ENCODE results near the gene XIAP.
"Not testable (repeated sequence)": the region's sequence is repeated elsewhere in the genome, so short reads cannot be mapped to it uniquely, and the experiment has no call there.

The XIAP gene

DNA sequence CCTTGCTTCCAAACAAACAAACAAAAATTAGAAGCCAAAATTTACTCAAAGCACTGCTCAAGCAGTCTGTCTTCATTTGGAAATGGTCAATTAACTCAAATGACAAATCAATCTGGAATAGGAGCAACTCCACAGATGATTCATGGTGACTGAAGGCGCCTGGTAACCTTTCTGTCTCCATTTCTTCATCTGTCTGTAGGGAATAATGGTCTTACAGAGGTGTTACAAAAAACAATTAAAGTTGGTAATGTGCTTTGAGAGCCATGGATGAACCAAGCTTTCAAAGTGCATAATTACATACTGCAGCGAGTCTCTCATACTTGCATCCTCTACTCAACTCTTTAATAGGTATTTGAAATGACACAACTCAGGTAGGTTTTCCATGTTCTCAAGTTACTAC is 63.4 kb downstream of the XIAP start:
- Histone ChIP-seq H3K9me3 (ENCODE audit: insufficient read depth, low read length) (no peaks in the 10 kb centered on the region), H3K79me2 (ENCODE audit: insufficient read depth, low read length) (no peaks in the 10 kb centered on the region)

DNA sequence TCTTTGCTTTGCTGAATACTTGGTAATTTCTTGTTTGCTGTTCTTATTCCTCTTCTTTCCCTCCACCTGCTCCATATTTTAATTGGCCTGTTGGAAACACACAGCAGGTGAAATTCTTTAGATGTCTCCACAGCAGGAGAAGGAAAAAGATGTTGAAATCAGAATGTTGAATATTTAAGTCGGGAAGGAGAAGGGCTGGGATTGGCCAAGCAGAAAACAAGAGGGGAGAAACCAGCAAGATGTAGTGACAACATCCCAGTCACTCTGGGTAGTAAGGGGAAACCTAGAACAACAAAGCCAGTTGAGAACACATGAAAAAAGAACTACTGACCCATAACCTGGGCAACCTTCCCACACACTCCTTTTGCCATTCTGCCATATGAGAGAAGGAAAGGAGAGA is 64.3 kb downstream of the XIAP start:
- Histone ChIP-seq H3K4me2 (ENCODE audit: low read depth, low read length, poor library complexity, severe bottlenecking) (no peak overlapping the region), H3K27me3 (ENCODE audit: low read length) (no peaks in the 10 kb centered on the region), H3K27ac (ENCODE audit: low read depth, low read length) (no peak overlapping the region), H3F3A (ENCODE audit: insufficient read depth) (no peaks in the 10 kb centered on the region), H3K9me2 (replicated peaks; ENCODE audit: insufficient read depth, low read length) (no peaks in the 10 kb centered on the region), H2AFZ (ENCODE audit: low read depth, low read length, severe bottlenecking) (no peak overlapping the region), H3K36me3 (ENCODE audit: low read length) (no peaks in the 10 kb centered on the region), H3K9ac (ENCODE audit: low read length) (no peak overlapping the region), H3K4me3 (ENCODE audit: insufficient read depth, low read length, poor library complexity, severe bottlenecking) (no peak overlapping the region), H4K20me1 (ENCODE audit: low read depth, low read length) (no peaks in the 10 kb centered on the region), H3K9me3 (ENCODE audit: insufficient read depth, low read length) (no peaks in the 10 kb centered on the region), H3K79me2 (ENCODE audit: insufficient read depth, low read length) (no peaks in the 10 kb centered on the region)
- no peak for TF ChIP-seq EZH2phosphoT487 (conservative IDR thresholded peaks at IDR 0.05; ENCODE audit: low read length)
- TF ChIP-seq, protein P1, sequence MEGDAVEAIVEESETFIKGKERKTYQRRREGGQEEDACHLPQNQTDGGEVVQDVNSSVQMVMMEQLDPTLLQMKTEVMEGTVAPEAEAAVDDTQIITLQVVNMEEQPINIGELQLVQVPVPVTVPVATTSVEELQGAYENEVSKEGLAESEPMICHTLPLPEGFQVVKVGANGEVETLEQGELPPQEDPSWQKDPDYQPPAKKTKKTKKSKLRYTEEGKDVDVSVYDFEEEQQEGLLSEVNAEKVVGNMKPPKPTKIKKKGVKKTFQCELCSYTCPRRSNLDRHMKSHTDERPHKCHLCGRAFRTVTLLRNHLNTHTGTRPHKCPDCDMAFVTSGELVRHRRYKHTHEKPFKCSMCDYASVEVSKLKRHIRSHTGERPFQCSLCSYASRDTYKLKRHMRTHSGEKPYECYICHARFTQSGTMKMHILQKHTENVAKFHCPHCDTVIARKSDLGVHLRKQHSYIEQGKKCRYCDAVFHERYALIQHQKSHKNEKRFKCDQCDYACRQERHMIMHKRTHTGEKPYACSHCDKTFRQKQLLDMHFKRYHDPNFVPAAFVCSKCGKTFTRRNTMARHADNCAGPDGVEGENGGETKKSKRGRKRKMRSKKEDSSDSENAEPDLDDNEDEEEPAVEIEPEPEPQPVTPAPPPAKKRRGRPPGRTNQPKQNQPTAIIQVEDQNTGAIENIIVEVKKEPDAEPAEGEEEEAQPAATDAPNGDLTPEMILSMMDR (IDR thresholded peaks at IDR 0.05; ENCODE audit: insufficient read depth, low read length, poor library complexity, severe bottlenecking), result no peak

More for the DNA sequence above, 63.4 kb downstream of the XIAP start:
- Histone ChIP-seq H3K27ac (ENCODE audit: low read depth, low read length) (no peak overlapping the region), H3K27me3 (ENCODE audit: low read length) (no peaks in the 10 kb centered on the region), H2AFZ (ENCODE audit: low read depth, low read length, severe bottlenecking) (no peak overlapping the region), H3K36me3 (ENCODE audit: low read length) (no peaks in the 10 kb centered on the region), H3K9ac (ENCODE audit: low read length) (no peak overlapping the region), H3K4me2 (ENCODE audit: low read depth, low read length, poor library complexity, severe bottlenecking) (no peak overlapping the region), H3F3A (ENCODE audit: insufficient read depth) (no peaks in the 10 kb centered on the region), H3K4me3 (ENCODE audit: insufficient read depth, low read length, poor library complexity, severe bottlenecking) (no peak overlapping the region), H3K9me2 (replicated peaks; ENCODE audit: insufficient read depth, low read length) (no peaks in the 10 kb centered on the region), H4K20me1 (ENCODE audit: low read depth, low read length) (no peaks in the 10 kb centered on the region)
- no peak for TF ChIP-seq EZH2phosphoT487 (conservative IDR thresholded peaks at IDR 0.05; ENCODE audit: low read length)
- TF ChIP-seq, protein P1 (IDR thresholded peaks at IDR 0.05; ENCODE audit: insufficient read depth, low read length, poor library complexity, severe bottlenecking), result no peak

DNA sequence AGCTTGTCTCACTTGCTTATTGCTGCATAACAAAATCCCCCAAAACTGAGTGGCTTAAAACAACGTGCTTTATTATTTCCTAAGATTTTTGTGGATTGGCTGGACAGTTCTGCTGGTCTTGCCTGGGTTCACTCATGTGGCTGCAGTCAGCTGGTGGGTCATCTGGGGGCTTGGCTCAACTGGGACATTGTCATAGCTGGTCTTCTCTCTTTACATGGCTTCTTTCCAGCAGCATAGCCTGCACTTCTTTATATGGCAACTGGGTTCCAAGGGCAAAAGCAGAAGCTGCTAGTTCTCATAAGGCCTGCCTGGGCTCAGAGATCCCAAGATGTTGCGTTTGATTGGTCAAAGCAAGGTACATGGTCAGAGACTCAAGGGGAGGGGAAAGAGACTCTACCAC is 68.0 kb downstream of the XIAP start:
- no peak overlapping the region for H3K4me2 ChIP-seq (ENCODE audit: low read depth, low read length, poor library complexity, severe bottlenecking)
- H3K9me3 ChIP-seq (ENCODE audit: insufficient read depth, low read length), result no peaks in the 10 kb centered on the region
- H4K20me1 ChIP-seq (ENCODE audit: low read depth, low read length), result no peaks in the 10 kb centered on the region
- H3K36me3 ChIP-seq (ENCODE audit: low read length), result no peaks in the 10 kb centered on the region
- H2AFZ ChIP-seq (ENCODE audit: low read depth, low read length, severe bottlenecking), result no peak overlapping the region
- no peak for TF ChIP-seq EZH2phosphoT487 (conservative IDR thresholded peaks at IDR 0.05; ENCODE audit: low read length)
- TF ChIP-seq, protein P1 (IDR thresholded peaks at IDR 0.05; ENCODE audit: insufficient read depth, low read length, poor library complexity, severe bottlenecking), result no peak
- H3K27me3 ChIP-seq (ENCODE audit: low read length), result no peaks in the 10 kb centered on the region
- H3K79me2 ChIP-seq (ENCODE audit: insufficient read depth, low read length), result no peaks in the 10 kb centered on the region
- no peak overlapping the region for H3K4me3 ChIP-seq (ENCODE audit: insufficient read depth, low read length, poor library complexity, severe bottlenecking)
- H3K27ac ChIP-seq (ENCODE audit: low read depth, low read length), result no peak overlapping the region
- no peak overlapping the region for H3K9ac ChIP-seq (ENCODE audit: low read length)
- H3F3A ChIP-seq (ENCODE audit: insufficient read depth), result no peaks in the 10 kb centered on the region
- H3K9me2 ChIP-seq (replicated peaks; ENCODE audit: insufficient read depth, low read length), result no peaks in the 10 kb centered on the region

DNA sequence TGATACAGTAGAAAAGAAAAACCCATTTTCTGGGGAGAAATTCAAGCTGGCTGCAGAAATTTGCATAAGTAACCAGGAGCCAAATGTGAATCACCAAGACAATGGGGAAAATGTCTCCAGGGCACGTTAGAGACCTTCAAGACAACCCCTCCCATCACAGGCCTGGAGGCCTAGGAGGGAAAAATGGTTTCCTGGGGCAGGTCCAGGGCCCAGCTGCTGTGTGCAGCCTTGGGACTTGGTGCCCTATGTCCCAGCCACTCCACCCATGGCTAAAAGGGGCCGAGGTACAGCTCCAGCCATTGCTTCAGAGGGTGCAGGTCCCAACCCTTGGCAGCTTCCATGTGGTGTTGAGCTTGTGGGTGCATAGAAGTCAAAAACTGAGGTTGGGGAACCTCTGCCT is 72.2 kb downstream of the XIAP start:
- H3K9me3 ChIP-seq (ENCODE audit: insufficient read depth, low read length); H4K20me1 ChIP-seq (ENCODE audit: low read depth, low read length); H2AFZ ChIP-seq (ENCODE audit: low read depth, low read length, severe bottlenecking); H3K79me2 ChIP-seq (ENCODE audit: insufficient read depth, low read length); H3K4me3 ChIP-seq (ENCODE audit: insufficient read depth, low read length, poor library complexity, severe bottlenecking); H3K9me2 ChIP-seq (replicated peaks; ENCODE audit: insufficient read depth, low read length); H3K27me3 ChIP-seq (ENCODE audit: low read length); H3K4me2 ChIP-seq (ENCODE audit: low read depth, low read length, poor library complexity, severe bottlenecking); H3K9ac ChIP-seq (ENCODE audit: low read length); H3K36me3 ChIP-seq (ENCODE audit: low read length); H3F3A ChIP-seq (ENCODE audit: insufficient read depth); H3K27ac ChIP-seq (ENCODE audit: low read depth, low read length): not testable (repeated sequence)

Data from SU-DHL-6 (cell line).